ENCODE results near the gene CRIP1.

The CRIP1 gene

DNA sequence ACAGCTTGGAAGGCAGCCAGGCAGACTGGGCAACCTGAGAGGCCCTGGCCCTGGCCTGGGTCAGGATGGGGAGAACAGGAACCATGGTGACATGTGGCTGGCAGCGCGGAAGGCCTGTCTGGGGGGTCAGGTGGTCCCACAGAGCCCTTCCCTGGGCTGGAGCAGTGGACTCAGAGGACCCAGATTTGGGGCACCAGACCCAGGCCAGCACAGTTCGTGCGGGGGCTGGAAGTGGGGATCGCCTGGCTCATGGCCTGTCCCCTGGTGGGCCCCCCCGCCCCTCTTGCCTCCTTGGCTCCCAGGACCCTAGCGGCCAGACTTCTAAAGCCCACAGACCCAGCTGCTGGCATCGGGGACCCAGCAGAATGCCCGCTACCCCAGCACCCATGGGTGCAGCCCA lies 45.7 kb upstream of the CRIP1 start:
- no peak overlapping the region for H3K27ac ChIP-seq
- TF ChIP-seq, protein P1, sequence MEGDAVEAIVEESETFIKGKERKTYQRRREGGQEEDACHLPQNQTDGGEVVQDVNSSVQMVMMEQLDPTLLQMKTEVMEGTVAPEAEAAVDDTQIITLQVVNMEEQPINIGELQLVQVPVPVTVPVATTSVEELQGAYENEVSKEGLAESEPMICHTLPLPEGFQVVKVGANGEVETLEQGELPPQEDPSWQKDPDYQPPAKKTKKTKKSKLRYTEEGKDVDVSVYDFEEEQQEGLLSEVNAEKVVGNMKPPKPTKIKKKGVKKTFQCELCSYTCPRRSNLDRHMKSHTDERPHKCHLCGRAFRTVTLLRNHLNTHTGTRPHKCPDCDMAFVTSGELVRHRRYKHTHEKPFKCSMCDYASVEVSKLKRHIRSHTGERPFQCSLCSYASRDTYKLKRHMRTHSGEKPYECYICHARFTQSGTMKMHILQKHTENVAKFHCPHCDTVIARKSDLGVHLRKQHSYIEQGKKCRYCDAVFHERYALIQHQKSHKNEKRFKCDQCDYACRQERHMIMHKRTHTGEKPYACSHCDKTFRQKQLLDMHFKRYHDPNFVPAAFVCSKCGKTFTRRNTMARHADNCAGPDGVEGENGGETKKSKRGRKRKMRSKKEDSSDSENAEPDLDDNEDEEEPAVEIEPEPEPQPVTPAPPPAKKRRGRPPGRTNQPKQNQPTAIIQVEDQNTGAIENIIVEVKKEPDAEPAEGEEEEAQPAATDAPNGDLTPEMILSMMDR (IDR thresholded peaks at IDR 0.05) = no peak
- TF ChIP-seq ZFX (IDR thresholded peaks at IDR 0.05; ENCODE audit: borderline replicate concordance) = no peak

DNA sequence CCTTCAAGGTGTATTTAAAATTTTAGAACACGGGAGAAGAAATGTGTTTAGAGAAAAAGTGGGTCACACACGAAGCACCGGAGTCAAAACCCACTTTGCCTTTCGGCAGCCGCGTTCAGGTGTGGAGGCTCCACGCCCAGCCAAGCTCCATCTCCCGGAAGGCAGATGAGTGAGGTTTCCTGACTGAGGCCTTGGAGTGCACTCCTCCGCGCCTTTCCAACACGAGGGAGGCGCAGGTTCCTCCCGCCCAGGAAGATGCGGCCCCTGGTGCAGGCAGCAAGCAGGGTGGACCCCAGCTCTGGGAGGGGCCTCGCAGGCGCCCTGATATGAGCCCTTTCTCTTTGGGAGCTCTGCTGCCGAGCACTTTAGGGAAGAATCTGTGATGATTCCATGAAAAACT lies 44.6 kb upstream of the CRIP1 start:
- no peak overlapping the region for H3K27ac ChIP-seq
- no peak for TF ChIP-seq ZFX (IDR thresholded peaks at IDR 0.05; ENCODE audit: borderline replicate concordance)
- TF ChIP-seq, protein P1 (IDR thresholded peaks at IDR 0.05) = no peak

DNA sequence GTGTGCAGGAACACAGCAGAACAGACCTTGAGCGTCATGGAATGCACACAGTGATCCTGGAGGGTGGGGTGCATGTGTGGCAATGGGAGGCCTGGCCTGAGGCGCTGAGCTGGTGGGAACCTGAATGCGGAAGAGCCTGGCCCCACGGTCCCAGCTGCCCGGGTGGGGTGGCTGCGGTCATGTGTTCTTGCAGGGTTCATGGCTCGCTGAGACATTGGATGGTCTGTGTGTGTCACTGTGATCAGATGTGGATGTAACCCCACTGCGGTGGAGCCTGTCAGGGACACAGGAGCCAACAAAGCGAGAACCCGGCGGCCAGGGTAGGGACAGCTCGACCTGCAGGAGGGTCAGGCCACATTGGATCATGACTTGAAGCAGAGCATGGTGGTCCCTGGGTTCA lies 43.9 kb upstream of the CRIP1 start:
- H3K27ac ChIP-seq = no peak overlapping the region
- TF ChIP-seq ZFX (IDR thresholded peaks at IDR 0.05; ENCODE audit: borderline replicate concordance) = no peak

DNA sequence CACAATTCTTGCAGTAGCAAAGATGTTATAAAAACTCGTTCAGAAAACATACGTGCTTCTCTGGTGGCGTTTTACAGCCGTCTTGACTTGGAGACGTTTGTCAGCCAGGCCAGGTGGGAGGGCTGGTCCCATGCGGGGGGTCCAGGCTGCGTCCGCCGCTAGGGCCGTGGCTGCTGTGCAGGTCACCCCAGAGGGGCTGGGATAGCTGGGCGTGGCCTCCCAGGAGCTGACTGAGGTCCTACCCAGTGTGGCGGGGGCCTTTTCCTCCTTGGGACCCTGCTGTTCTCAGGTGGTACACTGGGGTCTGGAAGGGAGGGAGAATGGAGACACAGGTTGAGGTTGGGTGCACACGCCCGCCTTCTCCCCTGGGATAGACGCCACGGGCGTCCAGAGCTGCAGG lies 41.8 kb upstream of the CRIP1 start:
- TF ChIP-seq, protein P1 (IDR thresholded peaks at IDR 0.05) = no peak
- TF ChIP-seq ZFX (IDR thresholded peaks at IDR 0.05; ENCODE audit: borderline replicate concordance) = no peak
- no peak overlapping the region for H3K27ac ChIP-seq

DNA sequence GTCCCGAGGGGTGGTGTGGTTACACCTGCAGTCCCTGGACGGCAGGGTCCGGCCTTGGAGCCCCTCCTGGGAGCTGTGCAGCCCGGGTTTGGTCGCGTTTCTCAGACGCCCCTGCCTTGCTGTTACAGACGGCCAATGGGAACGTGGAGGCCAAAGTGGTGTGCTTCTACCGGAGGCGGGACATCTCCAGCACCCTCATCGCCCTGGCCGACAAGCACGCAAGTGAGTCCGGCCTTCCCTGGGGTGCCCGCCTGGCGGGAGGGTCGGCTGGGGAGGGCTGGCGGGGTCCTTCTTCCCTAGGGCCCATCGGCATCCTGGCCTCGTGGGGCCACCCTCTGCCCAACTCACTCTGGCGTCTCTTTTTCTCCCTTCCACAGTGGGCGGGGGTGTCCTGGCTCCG lies 41.4 kb upstream of the CRIP1 start:
- TF ChIP-seq ZFX (IDR thresholded peaks at IDR 0.05; ENCODE audit: borderline replicate concordance) = no peak
- TF ChIP-seq, protein P1 (IDR thresholded peaks at IDR 0.05) = no peak
- H3K27ac ChIP-seq = no peak overlapping the region

DNA sequence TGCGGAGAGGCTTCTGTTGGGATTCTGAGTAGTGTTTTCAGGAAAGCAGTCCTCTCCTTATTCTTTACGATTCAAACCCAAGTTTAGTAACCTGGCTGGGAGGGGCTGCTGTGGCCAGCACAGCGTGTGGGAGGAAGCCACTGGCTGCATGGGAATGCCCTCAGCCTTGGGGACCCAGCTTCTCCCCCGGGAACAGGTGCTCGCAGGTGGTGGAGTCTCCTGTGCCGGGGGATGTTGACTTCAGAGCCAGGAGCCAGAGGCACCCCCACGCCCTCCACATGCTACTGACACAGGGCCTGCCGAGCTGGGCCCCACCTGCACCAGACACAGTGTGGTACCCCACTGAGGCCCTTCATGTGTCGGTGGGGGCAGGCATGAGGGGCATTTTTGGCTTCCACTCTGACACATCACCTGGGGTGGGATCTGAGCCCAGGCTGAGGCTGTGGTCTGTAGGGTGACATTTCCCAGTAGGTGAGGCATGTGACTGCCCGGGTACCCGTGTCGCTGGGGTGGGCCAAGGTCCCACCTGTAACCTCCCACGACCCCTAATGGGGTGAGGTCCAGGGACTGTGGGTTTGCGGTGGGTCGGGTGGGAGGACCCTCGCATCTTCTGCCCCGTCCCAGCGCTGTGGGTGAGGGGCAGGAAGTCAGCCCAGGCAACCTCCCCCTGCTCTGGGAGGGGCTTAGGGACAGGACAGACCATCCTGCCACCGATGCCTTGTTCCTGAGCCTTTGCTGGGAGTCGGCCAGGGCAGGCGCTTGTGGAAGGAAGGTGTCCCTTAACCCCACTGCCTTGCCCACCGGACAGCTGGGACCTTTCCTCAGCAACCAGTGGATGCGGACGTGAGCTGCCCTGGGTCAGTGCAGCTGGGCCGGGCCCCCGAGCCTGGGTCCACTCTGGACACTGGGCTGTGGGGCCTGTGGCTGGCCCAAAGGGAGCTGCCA lies 40.5 kb upstream of the CRIP1 start:
- H3K27ac ChIP-seq = no peak overlapping the region
- TF ChIP-seq, protein P1 (IDR thresholded peaks at IDR 0.05) = no peak
- no peak for TF ChIP-seq ZFX (IDR thresholded peaks at IDR 0.05; ENCODE audit: borderline replicate concordance)

DNA sequence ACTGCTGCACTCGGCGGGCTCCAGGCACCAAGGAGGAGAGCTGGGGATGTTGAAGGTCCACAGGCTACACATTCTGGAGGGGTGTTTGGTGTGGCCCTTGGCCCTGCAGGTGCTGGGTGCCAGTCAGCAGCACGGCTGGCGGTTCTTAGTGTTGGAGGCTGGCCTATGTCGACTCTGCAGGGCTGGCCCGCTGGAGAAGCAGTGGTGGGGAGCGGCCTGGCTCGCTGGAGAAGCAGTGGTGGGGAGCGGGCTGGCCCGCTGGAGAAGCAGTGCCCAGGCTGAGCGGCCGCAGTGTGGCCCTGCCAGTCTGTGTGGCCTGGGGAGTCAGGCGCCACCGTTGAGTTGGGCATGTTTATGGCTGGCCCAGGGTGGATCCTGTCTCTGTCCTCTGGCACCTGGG lies 39.7 kb upstream of the CRIP1 start:
- TF ChIP-seq, protein P1 (IDR thresholded peaks at IDR 0.05) = no peak
- no peak for TF ChIP-seq ZFX (IDR thresholded peaks at IDR 0.05; ENCODE audit: borderline replicate concordance)
- H3K27ac ChIP-seq = no peak overlapping the region

Data from 22Rv1 (cell line).